Measurements from ENCODE around the gene FOXRED2.

DNA sequence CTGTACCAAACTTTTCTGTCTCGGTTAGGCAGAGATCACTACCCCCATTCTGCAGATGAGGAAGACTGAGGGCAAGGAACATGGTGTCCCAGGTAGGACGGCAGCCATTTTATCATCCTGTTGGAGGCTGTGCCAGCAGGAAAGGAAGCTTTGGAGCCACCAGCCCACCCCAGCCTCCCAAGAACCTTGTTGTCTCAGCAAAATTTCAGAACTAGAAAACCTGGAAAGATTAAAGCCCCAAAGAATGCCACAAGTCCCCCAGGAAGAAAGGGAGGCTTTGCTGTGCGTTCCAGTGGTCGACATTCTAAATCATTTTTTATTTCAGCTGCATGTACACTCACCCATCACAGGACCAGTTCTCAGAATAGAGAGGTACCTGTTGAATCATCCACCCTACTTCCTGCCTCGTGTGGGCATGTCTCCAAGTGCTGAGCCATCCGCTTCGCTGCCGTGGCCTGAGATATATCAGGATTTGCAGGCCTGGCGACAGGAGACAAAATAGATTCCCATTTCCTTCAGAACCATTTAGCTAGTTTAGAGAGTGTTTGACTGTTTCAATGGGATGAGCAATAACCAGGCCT, 35.1 kb upstream of the FOXRED2 start:
- TF ChIP-seq, protein P1, sequence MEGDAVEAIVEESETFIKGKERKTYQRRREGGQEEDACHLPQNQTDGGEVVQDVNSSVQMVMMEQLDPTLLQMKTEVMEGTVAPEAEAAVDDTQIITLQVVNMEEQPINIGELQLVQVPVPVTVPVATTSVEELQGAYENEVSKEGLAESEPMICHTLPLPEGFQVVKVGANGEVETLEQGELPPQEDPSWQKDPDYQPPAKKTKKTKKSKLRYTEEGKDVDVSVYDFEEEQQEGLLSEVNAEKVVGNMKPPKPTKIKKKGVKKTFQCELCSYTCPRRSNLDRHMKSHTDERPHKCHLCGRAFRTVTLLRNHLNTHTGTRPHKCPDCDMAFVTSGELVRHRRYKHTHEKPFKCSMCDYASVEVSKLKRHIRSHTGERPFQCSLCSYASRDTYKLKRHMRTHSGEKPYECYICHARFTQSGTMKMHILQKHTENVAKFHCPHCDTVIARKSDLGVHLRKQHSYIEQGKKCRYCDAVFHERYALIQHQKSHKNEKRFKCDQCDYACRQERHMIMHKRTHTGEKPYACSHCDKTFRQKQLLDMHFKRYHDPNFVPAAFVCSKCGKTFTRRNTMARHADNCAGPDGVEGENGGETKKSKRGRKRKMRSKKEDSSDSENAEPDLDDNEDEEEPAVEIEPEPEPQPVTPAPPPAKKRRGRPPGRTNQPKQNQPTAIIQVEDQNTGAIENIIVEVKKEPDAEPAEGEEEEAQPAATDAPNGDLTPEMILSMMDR (IDR thresholded peaks at IDR 0.05): no peak
- TF ChIP-seq POLR2A (IDR thresholded peaks at IDR 0.05): no peak

Data from Peyer's patch (tissue), 4 donors.